CD4-positive, alpha-beta T cell treated with Interleukin-12 subunit alpha and Interleukin-12 subunit beta, for 1 hour (primary cell): ENCODE measurements around the gene LCLAT1.
"Not testable (repeated sequence)": the region's sequence is repeated elsewhere in the genome, so short reads cannot be mapped to it uniquely, and the experiment has no call there.

Source experiments
- DNase-seq: peaks from one replicate; pipeline ENCODE4 v3.0.0-alpha.2; 2020

Gene LCLAT1

GRCh38 chr2:30456106-30456505 is 9.1 kb downstream of the LCLAT1 start:
- no peak for DNase-seq

GRCh38 chr2:30456579-30456978 is 9.5 kb downstream of the LCLAT1 start:
- DNase-seq: no peak

- DNase-seq: no peak
Measured at GRCh38 chr2:30457296-30457695, 10.2 kb downstream of the LCLAT1 start.

GRCh38 chr2:30459140-30459539 is 12.1 kb downstream of the LCLAT1 start:
- no peak for DNase-seq

- DNase-seq: no peak
Measured at GRCh38 chr2:30462131-30462857, 15.2 kb downstream of the LCLAT1 start.

- DNase-seq: no peak
Measured at GRCh38 chr2:30463535-30463934, 16.5 kb downstream of the LCLAT1 start.

- no peak for DNase-seq
Measured at GRCh38 chr2:30464544-30465170, 17.6 kb downstream of the LCLAT1 start.

GRCh38 chr2:30465171-30465545 is 18.1 kb downstream of the LCLAT1 start:
- no peak for DNase-seq

GRCh38 chr2:30466216-30466615 is 19.2 kb downstream of the LCLAT1 start:
- no peak for DNase-seq

- not testable (repeated sequence) for DNase-seq
Measured at GRCh38 chr2:30467062-30467826, 20.2 kb downstream of the LCLAT1 start.

GRCh38 chr2:30470426-30470825 is 23.4 kb downstream of the LCLAT1 start:
- no peak for DNase-seq

GRCh38 chr2:30472326-30472725 is 25.3 kb downstream of the LCLAT1 start:
- no peak for DNase-seq

GRCh38 chr2:30475542-30475941 is 28.5 kb downstream of the LCLAT1 start:
- DNase-seq: no peak

- no peak for DNase-seq
Measured at GRCh38 chr2:30476636-30477035, 29.6 kb downstream of the LCLAT1 start.

GRCh38 chr2:30480703-30481322 is 33.8 kb downstream of the LCLAT1 start:
- DNase-seq: no peak

- DNase-seq: no peak
Measured at GRCh38 chr2:30481323-30481800, 34.3 kb downstream of the LCLAT1 start.

- no peak for DNase-seq
Measured at GRCh38 chr2:30482011-30482410, 35.0 kb downstream of the LCLAT1 start.

- DNase-seq: no peak
Measured at GRCh38 chr2:30484145-30484544, 37.1 kb downstream of the LCLAT1 start.

- DNase-seq: no peak
Measured at GRCh38 chr2:30484995-30485394, 37.9 kb downstream of the LCLAT1 start.

- no peak for DNase-seq
Measured at GRCh38 chr2:30486655-30487054, 39.6 kb downstream of the LCLAT1 start.

GRCh38 chr2:30487603-30488002 is 40.6 kb downstream of the LCLAT1 start:
- DNase-seq: no peak

GRCh38 chr2:30488012-30488659 is 41.1 kb downstream of the LCLAT1 start:
- DNase-seq: no peak

GRCh38 chr2:30491225-30491624 is 44.2 kb downstream of the LCLAT1 start:
- no peak for DNase-seq
